WTC11 (cell line): ENCODE results near the gene GALNTL6. TPM values are rescaled to one million over a fixed set of nuclear protein-coding genes. Genes with fewer than 3 reads are reported as not detected.

Experiments used
- ATAC-seq: fragments of 200-7000 bp; cut with Tn5 transposase; 2 replicates; pipeline ENCODE4 v1.10.0; 2021; ENCODE audit warnings: mild to moderate bottlenecking, moderate library complexity
- CTCF ChIA-PET: fragments of 300-600 bp; sonication (Branson Sonifier 250); formaldehyde crosslinking; loops from one replicate; lab custom pipeline; 2021; ENCODE audit warnings: antibody characterized with exemption; lab: Charles Lee
- POLR2A ChIA-PET: fragments of 350-600 bp; sonication (Branson Sonifier 250); formaldehyde crosslinking; loops from one replicate; lab custom pipeline; 2021; ENCODE audit warnings: antibody characterized with exemption; lab: Charles Lee
- DNase-seq: peaks from one replicate; pipeline ENCODE4 v3.0.0; 2021; ENCODE audit warnings: low spot score
- H3K27ac Mint-ChIP-seq: 2 replicates; pipeline ENCODE4 v1.8.0; 2021; ENCODE audit warnings: mixed read lengths
- H3K27me3 Mint-ChIP-seq: 2 replicates; pipeline ENCODE4 v1.8.0; 2021; ENCODE audit warnings: low read depth, mild to moderate bottlenecking, moderate library complexity, mixed read lengths
- H3K36me3 Mint-ChIP-seq: 2 replicates; pipeline ENCODE4 v1.8.0; 2021; ENCODE audit warnings: mixed read lengths
- H3K4me1 Mint-ChIP-seq: 2 replicates; pipeline ENCODE4 v1.8.0; 2022; ENCODE audit warnings: mixed read lengths
- H3K4me3 Mint-ChIP-seq: 2 replicates; pipeline ENCODE4 v1.8.0; 2021; ENCODE audit warnings: mild to moderate bottlenecking, moderate library complexity, mixed read lengths
- H3K9me3 Mint-ChIP-seq: 2 replicates; pipeline ENCODE4 v1.8.0; 2021; ENCODE audit warnings: mixed read lengths
- AFF4 ChIP-seq: sonication (generic); formaldehyde crosslinking; IDR thresholded peaks from 2 replicates; pipeline ENCODE4 v1.8.1; 2023; ENCODE audit warnings: mild to moderate bottlenecking, missing genetic modification reagents, borderline replicate concordance
- AR ChIP-seq: fragments of 250-450 bp; sonication (Bioruptor Pico); IDR thresholded peaks from 2 replicates; pipeline ENCODE4 v1.9.0; 2021; ENCODE audit warnings: mild to moderate bottlenecking
- CDX4 ChIP-seq: fragments of 250-450 bp; sonication (Bioruptor Pico); IDR thresholded peaks from 2 replicates; pipeline ENCODE4 v1.9.0; 2021; ENCODE audit warnings: moderate library complexity, mild to moderate bottlenecking, inconsistent platforms, borderline replicate concordance
- ESRRA ChIP-seq: sonication (generic); formaldehyde crosslinking; IDR thresholded peaks from 2 replicates; pipeline ENCODE4 v1.8.1; 2022; ENCODE audit warnings: mild to moderate bottlenecking, missing genetic modification reagents, borderline replicate concordance
- ETV6 ChIP-seq: sonication (generic); formaldehyde crosslinking; IDR thresholded peaks from 2 replicates; pipeline ENCODE4 v1.8.1; 2022; ENCODE audit warnings: mild to moderate bottlenecking, missing genetic modification reagents
- FOXP1 ChIP-seq: sonication (generic); formaldehyde crosslinking; IDR thresholded peaks from 2 replicates; pipeline ENCODE4 v1.8.0; 2022; ENCODE audit warnings: missing genetic modification reagents, mild to moderate bottlenecking, moderate library complexity, borderline replicate concordance
- HMGA2 ChIP-seq: fragments of 250-450 bp; sonication (Bioruptor Pico); IDR thresholded peaks from 2 replicates; pipeline ENCODE4 v1.4.0; 2021; ENCODE audit warnings: mild to moderate bottlenecking, moderate library complexity
- MLX ChIP-seq: sonication (generic); formaldehyde crosslinking; IDR thresholded peaks from 2 replicates; pipeline ENCODE4 v1.8.1; 2023; ENCODE audit warnings: mild to moderate bottlenecking, missing genetic modification reagents, moderate library complexity
- PREB ChIP-seq: sonication (generic); formaldehyde crosslinking; IDR thresholded peaks from 2 replicates; pipeline ENCODE4 v1.8.1; 2022; ENCODE audit warnings: mild to moderate bottlenecking, missing genetic modification reagents, moderate library complexity, borderline replicate concordance
- TCF7 ChIP-seq: sonication (generic); formaldehyde crosslinking; IDR thresholded peaks from 2 replicates; pipeline ENCODE4 v1.8.0; 2022; ENCODE audit warnings: mild to moderate bottlenecking, low read depth, missing genetic modification reagents, moderate library complexity
- TP53 ChIP-seq: sonication (generic); formaldehyde crosslinking; IDR thresholded peaks from 2 replicates; pipeline ENCODE4 v1.8.1; 2023; ENCODE audit warnings: mild to moderate bottlenecking, missing genetic modification reagents
- ZNF232 ChIP-seq: sonication (generic); formaldehyde crosslinking; IDR thresholded peaks from 2 replicates; pipeline ENCODE4 v1.8.0; 2022; ENCODE audit warnings: mild to moderate bottlenecking, missing genetic modification reagents
- ZNF317 ChIP-seq: sonication (generic); formaldehyde crosslinking; IDR thresholded peaks from 2 replicates; pipeline ENCODE4 v1.8.1; 2023; ENCODE audit warnings: low read depth, mild to moderate bottlenecking, moderate library complexity, missing genetic modification reagents, borderline replicate concordance
- ZNF416 ChIP-seq: fragments of 250-450 bp; sonication (Bioruptor Pico); IDR thresholded peaks from 2 replicates; pipeline ENCODE4 v1.9.0; 2021; ENCODE audit warnings: mild to moderate bottlenecking, inconsistent platforms
- ZNF423 ChIP-seq: fragments of 250-450 bp; sonication (Bioruptor Pico); IDR thresholded peaks from 2 replicates; pipeline ENCODE4 v2.1.2; 2022; ENCODE audit warnings: mild to moderate bottlenecking, moderate library complexity
- total RNA-seq: library from RNA; stranded (reverse); gene quantifications from 3 replicates; pipeline ENCODE4 v1.2.3, GENCODE V29; 2021

Gene GALNTL6
- total RNA-seq, 1 experiment from 2014 or later = 0.24 TPM

- ATAC-seq (no peak), DNase-seq (no peak)
- H3K9me3 Mint-ChIP-seq = peaks cover 94% of the 10 kb centered on the region
- no peak overlapping the region for H3K4me3 Mint-ChIP-seq
- H3K27me3 Mint-ChIP-seq = peaks cover 4% of the 10 kb centered on the region
- POLR2A ChIA-PET = no interaction called here
- no peak overlapping the region for H3K27ac Mint-ChIP-seq
- no peaks in the 10 kb centered on the region for H3K4me1 Mint-ChIP-seq
- H3K36me3 Mint-ChIP-seq = peaks cover 52% of the 10 kb centered on the region
- TF ChIP-seq FOXP1 (no peak), HMGA2 (CRISPR knock-in tag) (no peak)
- CTCF ChIA-PET = no interaction called here
These were observed 922.8 kb downstream of the GALNTL6 start for GRCh38 chr4:172736046-172736445.

- DNase-seq (no peak), ATAC-seq (no peak)
- H3K27me3 Mint-ChIP-seq = peaks cover 4% of the 10 kb centered on the region; the same call in 1 of the 2 replicates
- H3K9me3 Mint-ChIP-seq = peaks cover 50% of the 10 kb centered on the region
- no peak overlapping the region for H3K27ac Mint-ChIP-seq
- H3K4me1 Mint-ChIP-seq = no peaks in the 10 kb centered on the region
- H3K4me3 Mint-ChIP-seq = no peak overlapping the region
- peaks cover 22% of the 10 kb centered on the region for H3K36me3 Mint-ChIP-seq
- ChIA-PET POLR2A (no interaction called here), CTCF (no interaction called here)
- no peak for TF ChIP-seq CDX4
- TF ChIP-seq ETV6 (CRISPR knock-in tag) = no peak
- TF ChIP-seq MLX (CRISPR knock-in tag) = no peak
- no peak for TF ChIP-seq AFF4 (CRISPR knock-in tag)
- TF ChIP-seq ZNF423 (CRISPR knock-in tag) = no peak
- TF ChIP-seq ZNF317 (CRISPR knock-in tag) = no peak
- TF ChIP-seq ZNF232 (CRISPR knock-in tag) = no peak
- no peak for TF ChIP-seq AR (CRISPR knock-in tag)
- TF ChIP-seq ESRRA (CRISPR knock-in tag) = no peak
- TF ChIP-seq PREB (CRISPR knock-in tag) = no peak
These were observed 927.2 kb downstream of the GALNTL6 start for GRCh38 chr4:172740434-172740833.

- peaks cover 2% of the 10 kb centered on the region; the same call in 1 of the 2 replicates for H3K36me3 Mint-ChIP-seq
- peaks cover 5% of the 10 kb centered on the region for H3K4me1 Mint-ChIP-seq
- H3K4me3 Mint-ChIP-seq = no peak overlapping the region
- ChIA-PET POLR2A (no interaction called here), CTCF (no interaction called here)
- H3K9me3 Mint-ChIP-seq = peaks cover 11% of the 10 kb centered on the region
- TF ChIP-seq ZNF416 = no peak
- no peak for TF ChIP-seq ETV6 (CRISPR knock-in tag)
- TF ChIP-seq TP53 (CRISPR knock-in tag) = no peak
- TF ChIP-seq TCF7 (CRISPR knock-in tag) = no peak
- H3K27ac Mint-ChIP-seq = no peak overlapping the region
- no peak for DNase-seq
- ATAC-seq = no peak
- H3K27me3 Mint-ChIP-seq = no peaks in the 10 kb centered on the region
These were observed 937.7 kb downstream of the GALNTL6 start for GRCh38 chr4:172750910-172751309.
